Cardiac muscle cell (in vitro differentiated cells and primary cell): ENCODE data around the gene MRPL20. TPM values are rescaled to one million over a fixed set of nuclear protein-coding genes. Genes with fewer than 3 reads are reported as not detected.
"Not testable (repeated sequence)": the region's sequence is repeated elsewhere in the genome, so short reads cannot be mapped to it uniquely, and the experiment has no call there.

Source experiments
- DNase-seq, 2 donors: peaks; one replicate each; pipeline versions ENCODE4 v3.0.0 to v3.0.0-alpha.2; 2010 to 2017; ENCODE audit warnings: low read depth in 1 of 2, low spot score in 1 of 2
- H3K27ac ChIP-seq: fragments of 200-600 bp; sonication (generic); 2 replicates; pipeline ENCODE4 v1.5.1; 2016
- H3K27me3 ChIP-seq: fragments of 200-600 bp; sonication (generic); 2 replicates; pipeline ENCODE4 v1.6.0; 2016; ENCODE audit warnings: control low read depth
- H3K36me3 ChIP-seq: fragments of 200-600 bp; sonication (generic); 2 replicates; pipeline ENCODE4 v1.5.1; 2016; ENCODE audit warnings: control low read depth
- H3K4me1 ChIP-seq: fragments of 200-600 bp; sonication (generic); 2 replicates; pipeline ENCODE4 v1.8.1; 2017; ENCODE audit warnings: low read depth, mild to moderate bottlenecking, mixed run types
- H3K4me3 ChIP-seq: fragments of 200-600 bp; sonication (generic); 2 replicates; pipeline ENCODE4 v1.5.1; 2016; ENCODE audit warnings: mild to moderate bottlenecking
- H3K9me3 ChIP-seq: fragments of 200-600 bp; sonication (generic); 2 replicates; pipeline ENCODE4 v1.5.1; 2017; ENCODE audit warnings: low read depth, mild to moderate bottlenecking, control low read depth
- CTCF ChIP-seq: IDR thresholded peaks from 2 replicates; pipeline ENCODE4 v1.5.1; 2012; ENCODE audit warnings: low read depth, mild to moderate bottlenecking, low read length
- polyA plus RNA-seq: library from polyadenylated mRNA; unstranded; fragments of >200 nt; fragmentation: Nextera tagmentation; extraction: Ambion mirVana; gene quantifications from 2 replicates; pipeline ENCODE4 v1.2.1, GENCODE V29; 2016
- total RNA-seq: library from RNA; depleted of rRNA; stranded (reverse); fragments of >200 nt; gene quantifications from 2 replicates; pipeline ENCODE4 v1.2.3, GENCODE V29; 2016

The MRPL20 gene
- total and polyA plus RNA-seq, 2 experiments from 2014 or later: 97.6 to 255 TPM

GRCh38 chr1:1451696-1452364 lies 44.7 kb upstream of the MRPL20 start:
- Histone ChIP-seq H3K36me3 (no peaks in the 10 kb centered on the region), H3K27ac (no peak overlapping the region), H3K9me3 (no peaks in the 10 kb centered on the region), H3K4me3 (no peak overlapping the region), H3K4me1 (no peaks in the 10 kb centered on the region), H3K27me3 (no peaks in the 10 kb centered on the region)
- DNase-seq: no peak
- TF ChIP-seq CTCF: no peak

GRCh38 chr1:1450616-1451015 lies 43.5 kb upstream of the MRPL20 start:
- not testable (repeated sequence) for H3K4me1 ChIP-seq, H3K4me3 ChIP-seq, H3K36me3 ChIP-seq, H3K27me3 ChIP-seq, DNase-seq, H3K27ac ChIP-seq, H3K9me3 ChIP-seq

- Histone ChIP-seq H3K9me3 (no peaks in the 10 kb centered on the region), H3K4me3 (no peak within 1 kb of the TSS), H3K27me3 (no peaks in the 10 kb centered on the region), H3K27ac (no peak within 1 kb of the TSS), H3K36me3 (no peaks in the 10 kb centered on the region), H3K4me1 (no peaks in the 10 kb centered on the region)
- no peak for TF ChIP-seq CTCF
- DNase-seq: no peak
These were observed 42.1 kb upstream of the MRPL20 start, which contains the start of gene ATAD3C for GRCh38 chr1:1449099-1449739. TSS of gene ATAD3C (plus strand) at chr1:1449689. CDS start at chr1:1450684, 995 bp downstream.

GRCh38 chr1:1446631-1447030 lies 39.5 kb upstream of the MRPL20 start:
- H3K9me3 ChIP-seq, H3K36me3 ChIP-seq, H3K4me1 ChIP-seq, H3K27ac ChIP-seq, DNase-seq, H3K27me3 ChIP-seq, H3K4me3 ChIP-seq: not testable (repeated sequence)

- H3K4me3 ChIP-seq: no peak overlapping the region
- no peak for DNase-seq
- TF ChIP-seq CTCF: no peak
- peaks cover 5% of the 10 kb centered on the region for H3K4me1 ChIP-seq
- no peaks in the 10 kb centered on the region for H3K9me3 ChIP-seq
- H3K27ac ChIP-seq: no peak overlapping the region
- H3K27me3 ChIP-seq: no peaks in the 10 kb centered on the region
- H3K36me3 ChIP-seq: no peaks in the 10 kb centered on the region
These were observed 35.1 kb upstream of the MRPL20 start for GRCh38 chr1:1442069-1442770.

GRCh38 chr1:1441002-1441888 lies 34.2 kb upstream of the MRPL20 start:
- Histone ChIP-seq H3K36me3 (no peaks in the 10 kb centered on the region), H3K4me1 (peaks cover 5% of the 10 kb centered on the region), H3K9me3 (no peaks in the 10 kb centered on the region), H3K27me3 (no peaks in the 10 kb centered on the region), H3K4me3 (no peak overlapping the region), H3K27ac (no peak overlapping the region)
- peak; percentile 96 for TF ChIP-seq CTCF
- peak; percentile 57 to 72 for DNase-seq
